CD4-positive, alpha-beta T cell treated with Interleukin-15 for 1 hour (primary cell): ENCODE results near the gene UHRF1.

Experiments used
- DNase-seq: peaks from one replicate; pipeline ENCODE4 v3.0.0-alpha.2; 2020

The UHRF1 gene

DNA sequence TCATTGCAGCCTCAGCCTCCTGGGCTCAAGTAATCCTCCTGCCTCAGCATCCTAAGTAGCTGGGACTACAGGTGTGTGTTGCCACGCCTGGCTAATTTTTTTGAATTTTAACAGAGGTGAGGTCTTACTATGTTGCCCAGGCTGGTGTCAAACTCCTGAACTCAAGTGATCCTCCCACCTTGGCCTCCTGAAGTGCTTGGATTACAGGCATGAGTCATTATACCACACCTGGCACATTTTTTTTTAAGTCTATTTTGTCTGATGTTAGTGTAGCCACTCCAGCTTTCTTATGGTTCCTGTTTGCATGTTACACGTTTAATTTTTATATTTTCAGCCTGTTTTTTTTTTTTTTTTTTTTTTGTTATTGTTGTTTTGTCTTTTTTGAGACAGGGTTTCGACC lies 84.4 kb downstream of the UHRF1 start:
- DNase-seq = no peak

- no peak for DNase-seq
These were observed 87.4 kb downstream of the UHRF1 start for GRCh38 chr19:4996701-4997100.

- DNase-seq = no peak
These were observed 88.0 kb downstream of the UHRF1 start for GRCh38 chr19:4997297-4997696.

DNA sequence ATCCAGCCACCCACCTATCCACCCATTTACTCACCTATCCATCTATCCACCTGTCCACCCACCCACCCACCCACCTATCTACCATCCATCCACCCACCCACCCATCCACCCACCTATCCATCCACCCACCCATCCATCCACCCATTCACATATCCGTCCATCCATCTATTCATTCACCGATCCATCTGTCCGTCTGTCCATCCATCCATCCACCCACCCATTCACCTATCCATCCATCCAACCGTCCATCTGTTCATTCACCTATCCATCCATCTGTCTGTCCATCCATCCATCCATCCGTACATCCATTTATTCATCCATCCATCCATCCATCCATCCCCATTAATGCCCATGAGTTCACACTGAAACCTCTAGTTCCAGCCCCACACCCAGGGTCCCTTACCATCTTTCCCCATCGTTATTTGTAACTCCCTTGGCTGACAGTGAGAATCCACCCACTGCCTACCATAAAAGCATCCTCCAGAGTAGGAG lies 90.9 kb downstream of the UHRF1 start:
- DNase-seq = no peak

- no peak for DNase-seq
These were observed 92.3 kb downstream of the UHRF1 start for GRCh38 chr19:5001615-5002014.

DNA sequence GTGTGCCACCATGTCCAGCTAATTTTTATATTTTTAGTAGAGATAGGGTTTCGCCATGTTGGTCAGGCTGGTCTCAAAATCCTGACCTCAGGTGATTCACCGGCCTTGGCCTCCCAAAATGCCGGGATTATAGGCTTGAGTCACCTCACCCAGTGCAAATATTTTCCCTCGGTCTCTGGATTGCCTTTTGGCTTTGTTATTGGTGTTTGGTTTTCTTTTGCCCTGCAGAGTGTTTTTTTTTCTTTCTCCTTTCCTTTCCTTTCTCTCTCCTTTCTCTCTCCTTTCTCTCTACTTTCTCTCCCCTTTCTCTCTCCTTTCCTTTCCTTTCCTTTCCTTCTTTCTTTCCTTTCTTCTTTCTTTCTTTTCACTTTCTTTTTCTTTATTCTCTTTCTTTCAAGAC lies 92.8 kb downstream of the UHRF1 start:
- DNase-seq = no peak

DNA sequence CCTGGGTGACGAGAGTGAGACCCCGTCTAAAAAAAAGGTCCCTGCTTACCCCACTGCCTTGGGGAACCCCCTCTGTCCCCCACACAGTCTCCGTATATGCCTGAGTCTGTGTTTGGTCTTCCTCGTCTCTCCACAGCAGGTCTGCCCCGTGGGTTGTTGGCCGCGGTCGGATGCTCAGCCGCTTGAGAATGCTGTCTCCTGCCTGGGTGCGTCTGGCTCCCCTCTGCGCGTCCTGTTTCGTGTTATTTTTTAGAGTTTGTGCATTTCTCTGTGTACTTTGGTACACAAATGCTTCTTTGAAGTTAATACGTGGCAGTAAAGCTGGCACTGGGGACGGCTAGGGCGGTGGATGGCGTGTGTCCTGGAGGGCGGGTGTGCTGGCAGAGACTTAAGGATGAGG lies 94.5 kb downstream of the UHRF1 start:
- DNase-seq = no peak

- DNase-seq = no peak
These were observed 95.8 kb downstream of the UHRF1 start for GRCh38 chr19:5005096-5005495.

DNA sequence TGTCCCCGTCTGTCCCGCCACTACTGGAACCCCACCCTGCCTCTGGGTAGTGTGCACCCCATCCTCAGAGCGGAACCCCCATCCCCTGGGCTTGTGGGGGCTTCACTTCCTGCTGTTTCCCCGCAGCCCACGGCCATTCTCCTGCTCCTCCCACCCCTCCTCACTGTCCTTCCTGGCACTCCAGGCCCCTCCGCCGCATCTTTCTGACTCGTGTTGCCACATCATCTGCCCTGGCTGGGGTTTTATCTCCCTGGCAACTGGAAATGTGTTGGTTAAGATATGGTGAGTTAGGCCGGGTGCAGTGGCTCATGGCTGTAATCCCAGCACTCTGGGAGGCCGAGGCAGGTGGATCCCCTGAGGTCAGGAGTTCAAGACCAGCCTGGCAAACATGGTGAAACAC lies 96.9 kb downstream of the UHRF1 start:
- no peak for DNase-seq

GRCh38 chr19:5006821-5007220 lies 97.5 kb downstream of the UHRF1 start:
- no peak for DNase-seq
